WTC11 (cell line): ENCODE results near the gene BHLHE23. TPM values are rescaled to one million over a fixed set of nuclear protein-coding genes. Genes with fewer than 3 reads are reported as not detected.

Experiments used
- ATAC-seq: fragments of 200-7000 bp; cut with Tn5 transposase; 2 replicates; pipeline ENCODE4 v1.10.0; 2021; ENCODE audit warnings: mild to moderate bottlenecking, moderate library complexity
- CTCF ChIA-PET: fragments of 300-600 bp; sonication (Branson Sonifier 250); formaldehyde crosslinking; loops from one replicate; lab custom pipeline; 2021; ENCODE audit warnings: antibody characterized with exemption; lab: Charles Lee
- POLR2A ChIA-PET: fragments of 350-600 bp; sonication (Branson Sonifier 250); formaldehyde crosslinking; loops from one replicate; lab custom pipeline; 2021; ENCODE audit warnings: antibody characterized with exemption; lab: Charles Lee
- DNase-seq: peaks from one replicate; pipeline ENCODE4 v3.0.0; 2021; ENCODE audit warnings: low spot score
- H3K27ac Mint-ChIP-seq: 2 replicates; pipeline ENCODE4 v1.8.0; 2021; ENCODE audit warnings: mixed read lengths
- H3K27me3 Mint-ChIP-seq: 2 replicates; pipeline ENCODE4 v1.8.0; 2021; ENCODE audit warnings: low read depth, mild to moderate bottlenecking, moderate library complexity, mixed read lengths
- H3K36me3 Mint-ChIP-seq: 2 replicates; pipeline ENCODE4 v1.8.0; 2021; ENCODE audit warnings: mixed read lengths
- H3K4me1 Mint-ChIP-seq: 2 replicates; pipeline ENCODE4 v1.8.0; 2022; ENCODE audit warnings: mixed read lengths
- H3K4me3 Mint-ChIP-seq: 2 replicates; pipeline ENCODE4 v1.8.0; 2021; ENCODE audit warnings: mild to moderate bottlenecking, moderate library complexity, mixed read lengths
- H3K9me3 Mint-ChIP-seq: 2 replicates; pipeline ENCODE4 v1.8.0; 2021; ENCODE audit warnings: mixed read lengths
- ATF6 ChIP-seq: sonication (generic); formaldehyde crosslinking; IDR thresholded peaks from 2 replicates; pipeline ENCODE4 v1.8.1; 2023; ENCODE audit warnings: mild to moderate bottlenecking, missing genetic modification reagents
- CTCF ChIP-seq: fragments of 200-600 bp; IDR thresholded peaks from 2 replicates; pipeline ENCODE4 v1.8.0; 2022; ENCODE audit warnings: antibody characterized with exemption
- E2F4 ChIP-seq: sonication (generic); formaldehyde crosslinking; IDR thresholded peaks from 2 replicates; pipeline ENCODE4 v1.8.1; 2022; ENCODE audit warnings: low read depth, mild to moderate bottlenecking, moderate library complexity, missing genetic modification reagents, borderline replicate concordance
- GRHL2 ChIP-seq: fragments of 250-450 bp; sonication (Bioruptor Pico); IDR thresholded peaks from 2 replicates; pipeline ENCODE4 v1.8.0; 2022; ENCODE audit warnings: mild to moderate bottlenecking, moderate library complexity; ENCODE audit not compliant: insufficient replicate concordance, severe bottlenecking
- MLX ChIP-seq: sonication (generic); formaldehyde crosslinking; IDR thresholded peaks from 2 replicates; pipeline ENCODE4 v1.8.1; 2023; ENCODE audit warnings: mild to moderate bottlenecking, missing genetic modification reagents, moderate library complexity
- NFE2L1 ChIP-seq: sonication (generic); formaldehyde crosslinking; IDR thresholded peaks from 2 replicates; pipeline ENCODE4 v1.8.1; 2023; ENCODE audit warnings: missing genetic modification reagents
- NR1H2 ChIP-seq: sonication (generic); formaldehyde crosslinking; IDR thresholded peaks from 2 replicates; pipeline ENCODE4 v1.9.0; 2021; ENCODE audit warnings: mild to moderate bottlenecking, moderate library complexity, missing genetic modification reagents
- NR3C1 ChIP-seq: sonication (generic); formaldehyde crosslinking; conservative IDR thresholded peaks from 2 replicates; pipeline ENCODE4 v1.8.1; 2023; ENCODE audit warnings: low read depth, mild to moderate bottlenecking, missing genetic modification reagents
- USF1 ChIP-seq: sonication (generic); formaldehyde crosslinking; IDR thresholded peaks from 2 replicates; pipeline ENCODE4 v1.8.0; 2022; ENCODE audit warnings: mild to moderate bottlenecking, missing genetic modification reagents
- ZBTB43 ChIP-seq: sonication (generic); formaldehyde crosslinking; IDR thresholded peaks from 2 replicates; pipeline ENCODE4 v1.8.1; 2023; ENCODE audit warnings: mild to moderate bottlenecking, missing genetic modification reagents
- ZMAT4 ChIP-seq: fragments of 250-450 bp; sonication (Bioruptor Pico); IDR thresholded peaks from 2 replicates; pipeline ENCODE4 v1.9.0; 2021; ENCODE audit warnings: mild to moderate bottlenecking
- ZNF121 ChIP-seq: sonication (generic); formaldehyde crosslinking; IDR thresholded peaks from 2 replicates; pipeline ENCODE4 v1.8.0; 2023; ENCODE audit warnings: missing genetic modification reagents
- ZNF317 ChIP-seq: sonication (generic); formaldehyde crosslinking; IDR thresholded peaks from 2 replicates; pipeline ENCODE4 v1.8.1; 2023; ENCODE audit warnings: low read depth, mild to moderate bottlenecking, moderate library complexity, missing genetic modification reagents, borderline replicate concordance
- ZNF396 ChIP-seq: fragments of 250-450 bp; sonication (Bioruptor Pico); IDR thresholded peaks from 2 replicates; pipeline ENCODE4 v1.8.0; 2021; ENCODE audit warnings: mild to moderate bottlenecking, moderate library complexity, borderline replicate concordance
- ZNF425 ChIP-seq: fragments of 250-450 bp; sonication (Bioruptor Pico); conservative IDR thresholded peaks from 2 replicates; pipeline ENCODE4 v1.9.0; 2021; ENCODE audit warnings: mild to moderate bottlenecking
- ZNF671 ChIP-seq: fragments of 250-450 bp; sonication (Bioruptor Pico); IDR thresholded peaks from 2 replicates; pipeline ENCODE4 v1.8.0; 2021; ENCODE audit warnings: mild to moderate bottlenecking
- total RNA-seq: library from RNA; stranded (reverse); gene quantifications from 3 replicates; pipeline ENCODE4 v1.2.3, GENCODE V29; 2021

The BHLHE23 gene
- total RNA-seq, 1 experiment from 2014 or later, result 1.3 TPM

- POLR2A ChIA-PET, result no interaction called here
- Mint-ChIP-seq H3K9me3 (no peaks in the 10 kb centered on the region), H3K36me3 (no peaks in the 10 kb centered on the region), H3K27ac (no peak overlapping the region), H3K4me3 (no peak overlapping the region), H3K27me3 (no peaks in the 10 kb centered on the region; the same call in 1 of the 2 replicates), H3K4me1 (peaks cover 35% of the 10 kb centered on the region)
- ATAC-seq (no peak), DNase-seq (no peak)
- TF ChIP-seq ATF6 (CRISPR knock-in tag) (no peak), ZNF396 (CRISPR knock-in tag) (no peak), ZNF671 (no peak), ZMAT4 (no peak), ZBTB43 (CRISPR knock-in tag) (no peak)
- TF ChIP-seq, all 79 proteins: peak for 0
- CTCF ChIA-PET, result interaction anchor here (0.8 to 2.8 kb wide), 3 partner anchors 9 to 27 kb away, joined by 3 to 12 read pairs (median 3); no protein-coding TSS in a partner anchor
These were observed 24.4 kb downstream of the BHLHE23 start for GRCh38 chr20:62982124-62983075.

- TF ChIP-seq NR3C1 (CRISPR knock-in tag) (no peak), ZNF425 (CRISPR knock-in tag) (no peak), ZNF396 (CRISPR knock-in tag) (no peak), GRHL2 (CRISPR knock-in tag) (no peak), ZNF317 (no peak), E2F4 (no peak), USF1 (no peak), NR1H2 (CRISPR knock-in tag) (no peak), NFE2L1 (CRISPR knock-in tag) (no peak), CTCF (no peak), ZNF121 (no peak), MLX (CRISPR knock-in tag) (no peak)
- no peak for ATAC-seq
- Mint-ChIP-seq H3K36me3 (no peaks in the 10 kb centered on the region), H3K4me1 (peaks cover 31% of the 10 kb centered on the region), H3K9me3 (no peaks in the 10 kb centered on the region), H3K4me3 (no peak overlapping the region), H3K27me3 (peaks cover 8% of the 10 kb centered on the region), H3K27ac (no peak overlapping the region)
- CTCF ChIA-PET, result interaction anchor here (1.0 to 2.9 kb wide), 6 partner anchors 9 to 52 kb away, joined by 3 to 21 read pairs (median 8); no protein-coding TSS in a partner anchor
- POLR2A ChIA-PET, result interaction anchor here (1.0 kb wide), 1 partner anchor 34 kb away, joined by 3 read pairs; no protein-coding TSS in a partner anchor
- no peak for DNase-seq
These were observed 25.8 kb downstream of the BHLHE23 start for GRCh38 chr20:62980970-62981369.
